ENCODE measurements around the gene COL13A1.

The COL13A1 gene

DNA sequence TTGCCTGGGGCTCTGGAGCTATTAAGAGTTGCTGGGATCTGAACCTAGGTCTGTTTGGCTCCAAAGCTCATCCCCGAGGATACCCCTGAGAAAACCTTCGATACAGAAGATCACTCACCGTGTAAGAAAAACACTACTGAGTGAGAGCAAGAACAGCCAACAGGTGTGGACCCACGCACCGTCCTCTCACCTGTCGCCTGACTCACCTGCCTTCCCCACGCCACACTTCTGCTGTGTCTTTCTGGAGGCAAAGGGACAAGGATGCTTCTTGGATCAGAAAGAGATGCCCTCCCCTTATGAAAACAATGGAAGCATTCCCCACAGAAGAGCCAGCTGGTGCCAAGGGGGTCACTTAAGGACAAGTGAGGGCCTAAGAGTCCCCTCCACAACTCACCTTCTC is 46.7 kb downstream of the COL13A1 start:
- DNase-seq = no peak

DNA sequence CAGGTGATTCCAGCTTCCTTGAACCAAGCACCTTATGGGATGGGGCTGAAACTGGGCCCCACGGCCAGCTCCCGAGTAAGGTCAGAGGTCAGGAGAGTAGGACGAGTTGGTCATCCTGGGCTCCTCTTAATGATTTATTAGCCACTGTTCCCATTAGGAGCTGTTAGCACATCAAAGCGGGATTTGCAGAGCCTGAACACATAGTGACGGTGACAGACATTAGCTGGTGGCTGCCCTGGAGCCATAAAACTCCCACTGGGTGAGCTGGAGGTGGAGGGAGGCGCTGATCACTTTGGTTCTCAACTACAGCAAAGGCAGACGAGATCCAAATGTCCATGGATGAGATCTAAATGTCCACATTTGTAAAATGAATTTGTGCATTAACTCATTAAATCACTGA is 48.1 kb downstream of the COL13A1 start:
- DNase-seq = no peak

DNA sequence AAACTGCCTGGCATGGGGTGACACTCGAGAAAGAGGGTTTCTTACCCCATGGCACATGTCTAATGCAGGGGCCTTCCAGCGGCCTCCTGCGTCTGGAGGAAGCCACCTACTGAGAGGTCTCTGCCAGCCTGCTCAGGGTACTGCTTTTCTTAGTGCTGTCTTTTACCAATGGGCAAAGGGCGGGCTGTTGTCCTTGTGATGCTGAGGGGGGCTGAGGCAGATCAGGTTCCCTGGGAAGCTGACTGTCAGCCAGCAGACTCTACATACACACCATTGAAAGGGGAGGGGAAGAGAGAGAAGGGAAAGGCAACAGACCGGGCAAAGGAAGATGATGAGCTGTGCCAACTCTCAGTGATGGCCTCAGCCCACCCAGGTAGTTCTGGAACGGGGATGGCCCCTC is 48.7 kb downstream of the COL13A1 start:
- DNase-seq = no peak

DNA sequence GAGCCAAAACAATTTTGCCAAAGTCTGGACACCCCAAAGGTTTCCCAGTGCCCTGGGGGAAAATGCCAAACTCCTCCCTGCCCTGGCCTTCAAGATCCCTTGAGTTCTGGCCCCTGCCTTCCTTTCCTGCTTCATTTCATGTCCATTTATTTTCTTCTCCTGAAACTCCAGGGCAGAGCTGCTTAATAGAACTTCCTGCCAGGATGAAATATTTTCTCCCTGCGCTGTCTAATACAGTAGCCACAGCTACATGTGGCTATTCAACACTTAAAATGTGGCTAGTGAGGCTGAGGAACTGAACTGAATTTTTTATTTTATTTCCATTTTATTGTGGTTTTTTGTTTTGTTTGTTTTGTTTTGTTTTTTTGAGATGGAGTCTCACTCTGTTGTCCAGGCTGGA is 49.6 kb downstream of the COL13A1 start:
- DNase-seq = no peak

DNA sequence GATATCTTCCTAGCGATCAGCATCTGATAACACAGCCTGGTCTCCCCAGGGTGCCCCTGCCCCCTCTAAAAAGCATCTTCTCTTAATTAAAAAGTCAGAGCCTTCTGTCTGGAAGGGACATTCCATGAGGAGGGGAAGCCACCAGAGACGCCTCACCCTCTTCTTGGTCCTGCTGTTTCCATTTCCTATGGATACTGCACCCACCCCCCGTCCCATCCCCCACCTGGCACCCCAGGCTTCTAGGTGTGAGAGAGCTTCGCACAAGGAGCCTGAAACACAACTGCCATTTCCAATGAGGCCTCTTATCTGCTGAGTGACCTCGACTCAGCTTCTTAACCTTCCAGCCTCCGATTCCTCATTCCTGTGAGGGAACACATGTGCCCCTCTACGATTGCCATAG is 51.4 kb downstream of the COL13A1 start:
- DNase-seq = no peak

DNA sequence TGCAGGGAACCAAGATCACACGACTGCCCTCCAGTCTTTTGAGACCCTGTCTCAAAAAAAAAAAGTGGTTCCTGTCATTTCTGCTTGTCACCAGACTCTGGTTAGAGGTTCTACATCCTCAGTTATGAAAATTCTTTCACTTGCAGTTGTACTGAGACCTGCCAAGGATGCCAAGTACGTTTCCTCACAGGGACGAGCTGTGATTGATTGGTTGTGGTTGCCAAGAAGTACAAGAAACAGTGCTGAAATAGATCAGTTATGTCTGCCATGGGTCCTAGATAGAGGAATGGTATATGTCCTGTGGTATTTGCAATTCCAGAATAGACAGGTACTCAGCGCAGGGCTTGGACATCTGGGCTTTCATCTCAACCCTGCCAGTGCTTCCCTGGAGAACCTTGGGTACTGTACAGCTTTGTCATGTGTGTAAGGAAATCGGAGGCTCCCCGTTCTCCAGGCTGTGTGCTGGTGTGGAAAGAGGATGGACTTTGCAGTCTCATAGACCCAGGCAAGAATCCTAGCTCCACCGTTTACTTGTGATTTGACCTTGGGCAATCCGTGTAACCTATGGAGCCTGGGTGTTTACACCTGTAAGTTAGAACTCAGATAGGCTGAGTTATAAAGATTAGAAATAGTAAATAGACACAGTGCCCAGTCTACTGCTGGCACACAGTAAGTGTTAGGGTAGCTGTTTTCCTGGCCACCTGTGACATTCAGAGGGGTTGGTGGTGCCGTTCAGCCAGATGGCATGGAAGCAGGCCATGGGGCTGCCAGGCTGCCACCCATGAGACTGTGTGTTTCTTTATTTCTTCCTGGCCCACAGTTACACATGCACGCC is 53.0 kb downstream of the COL13A1 start:
- DNase-seq = no peak

DNA sequence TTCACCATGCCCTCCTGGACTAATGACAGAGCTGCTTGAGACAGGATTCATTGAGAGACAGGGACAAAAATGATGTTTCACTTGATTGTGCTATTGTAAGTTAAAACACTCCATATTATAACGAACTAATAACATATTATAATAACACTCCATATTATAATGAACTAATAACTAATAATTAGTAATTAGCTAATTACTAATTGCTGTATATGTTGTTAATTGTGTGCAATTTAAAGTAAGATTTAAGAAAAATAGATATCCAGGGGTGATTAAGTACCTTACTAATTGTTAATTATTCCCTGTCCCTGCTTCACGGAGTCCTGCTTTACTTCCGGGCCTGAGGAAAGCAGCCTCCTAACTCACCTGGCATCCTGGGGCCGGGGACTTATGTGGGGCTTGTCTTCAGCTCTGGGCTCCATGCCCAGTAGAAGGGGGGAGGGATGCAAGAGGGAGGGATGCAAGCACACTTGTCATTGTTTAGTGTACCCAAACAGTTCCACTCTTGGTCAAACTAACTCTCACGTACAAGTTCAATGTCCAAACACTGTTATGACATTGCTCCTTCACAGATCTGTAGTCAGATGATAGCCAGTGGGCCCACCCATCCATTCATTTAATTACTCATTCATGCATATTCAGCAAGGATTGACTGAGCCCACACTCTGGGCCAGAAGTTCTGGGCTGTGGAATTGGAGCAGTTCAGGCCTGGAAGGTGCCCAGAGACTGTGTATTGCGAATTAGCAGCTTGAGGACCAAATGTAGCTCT is 53.8 kb downstream of the COL13A1 start:
- DNase-seq = no peak

DNA sequence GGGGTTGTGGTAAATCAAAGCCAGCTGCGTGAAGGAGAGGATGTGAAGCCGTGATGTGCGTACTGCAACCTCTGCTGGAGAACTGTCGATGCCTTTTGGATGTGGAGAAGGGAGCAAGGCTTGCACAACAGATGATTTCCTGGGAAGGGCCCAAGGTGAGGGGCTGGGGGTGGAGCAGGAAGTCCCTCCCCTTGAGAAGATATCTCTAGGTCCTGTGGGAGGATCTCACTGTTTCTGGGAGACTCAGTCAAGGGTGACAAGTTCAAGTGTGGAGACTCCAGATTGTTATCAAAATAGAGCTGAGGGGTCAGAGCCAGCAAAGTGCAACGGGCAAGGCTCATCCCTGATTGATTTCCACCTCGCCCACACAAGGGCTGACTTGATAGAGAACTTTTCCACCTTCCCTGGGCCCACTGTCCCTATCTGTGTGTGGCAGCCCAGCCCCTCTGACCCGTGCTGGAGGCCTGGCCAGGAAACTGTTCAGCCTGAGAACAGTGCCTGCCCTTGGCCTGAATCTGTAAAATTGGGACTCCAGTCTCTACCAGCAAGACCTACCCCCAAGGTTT is 55.0 kb downstream of the COL13A1 start:
- DNase-seq = no peak

DNA sequence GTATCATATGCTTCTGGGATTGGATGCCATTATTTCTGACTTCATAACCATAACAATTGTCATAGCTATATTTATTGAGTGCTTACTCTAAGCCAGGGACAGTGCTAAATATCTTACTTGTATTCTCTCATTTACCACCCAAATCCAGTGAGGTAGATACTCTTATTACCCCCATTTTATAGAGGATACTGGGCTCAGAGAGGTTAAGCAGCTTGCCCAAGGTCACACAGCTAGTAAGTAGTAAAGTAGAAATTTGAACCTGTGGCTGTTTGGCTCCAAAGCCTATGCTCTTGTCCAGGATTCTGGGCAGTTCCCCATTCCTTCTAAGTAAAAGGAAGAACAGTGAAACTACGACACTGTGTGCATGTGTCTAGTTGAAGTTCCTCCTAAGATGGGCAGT is 56.5 kb downstream of the COL13A1 start:
- no peak for DNase-seq

DNA sequence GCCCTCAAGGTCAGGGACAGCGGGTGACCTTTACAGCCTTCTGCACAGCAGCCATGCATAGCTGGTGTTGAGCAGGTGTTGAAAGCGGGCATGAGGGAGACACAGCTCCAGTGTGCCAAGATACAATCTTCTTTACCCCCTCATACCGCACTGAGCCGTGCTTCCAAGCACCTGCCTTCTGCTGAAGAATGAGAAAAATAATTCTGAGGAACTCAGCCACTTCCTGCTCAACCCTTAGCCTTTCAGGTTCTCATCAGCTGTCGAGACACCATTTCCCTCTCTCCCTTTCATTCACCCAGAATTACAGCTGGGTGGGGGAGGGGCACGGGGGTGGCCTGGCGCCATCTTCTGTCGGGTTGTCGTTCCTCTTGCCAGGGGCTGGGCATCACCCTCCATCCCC is 58.6 kb downstream of the COL13A1 start:
- no peak for DNase-seq

DNA sequence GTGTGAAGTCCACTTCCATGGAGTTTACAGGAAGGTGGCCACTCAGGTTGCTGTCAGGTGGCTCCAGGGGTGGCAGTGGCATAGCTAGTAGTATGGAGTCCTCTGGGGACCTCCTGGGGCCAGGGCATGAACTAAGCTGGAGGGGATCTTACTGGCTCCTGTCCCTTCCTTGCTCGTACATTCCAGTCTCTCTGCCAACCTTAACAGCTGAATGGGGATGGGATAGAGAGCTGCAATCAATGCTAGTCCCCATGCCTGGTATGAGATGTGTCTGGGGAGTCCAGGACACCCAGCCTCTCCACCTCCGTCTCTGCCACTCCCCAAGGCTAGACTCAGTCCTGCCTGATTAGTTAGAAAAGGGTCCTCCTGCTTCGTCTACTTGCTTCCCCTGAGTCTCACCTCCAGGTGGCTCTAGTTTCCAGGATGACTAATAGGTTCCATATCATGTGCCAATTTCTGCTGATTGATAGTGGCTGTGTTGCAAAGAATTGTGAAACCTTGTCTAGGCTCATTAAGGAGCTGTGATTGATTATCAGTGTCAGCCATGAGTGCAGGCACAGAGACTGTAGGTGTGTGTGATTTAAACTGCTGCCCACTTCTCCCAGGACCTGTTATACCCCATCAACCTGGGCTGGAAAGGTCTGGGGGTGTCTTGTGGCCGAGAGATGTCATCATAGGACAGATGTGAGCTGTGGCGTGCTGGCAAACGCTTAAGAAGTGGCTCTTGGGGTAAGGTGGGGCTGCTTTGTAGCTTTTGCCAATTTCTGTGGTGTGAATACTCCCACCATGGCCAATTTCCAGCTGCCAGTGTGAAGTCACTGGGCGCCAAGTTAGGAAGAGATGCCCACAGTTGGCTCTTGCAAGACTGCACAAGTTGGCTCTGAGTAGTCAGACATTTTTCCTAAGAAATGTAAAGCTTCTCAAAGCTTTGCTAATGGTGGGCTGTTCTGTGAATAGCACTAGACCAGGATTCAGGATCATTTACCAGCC is 59.8 kb downstream of the COL13A1 start:
- peak; percentile 17 to 34 for DNase-seq

DNA sequence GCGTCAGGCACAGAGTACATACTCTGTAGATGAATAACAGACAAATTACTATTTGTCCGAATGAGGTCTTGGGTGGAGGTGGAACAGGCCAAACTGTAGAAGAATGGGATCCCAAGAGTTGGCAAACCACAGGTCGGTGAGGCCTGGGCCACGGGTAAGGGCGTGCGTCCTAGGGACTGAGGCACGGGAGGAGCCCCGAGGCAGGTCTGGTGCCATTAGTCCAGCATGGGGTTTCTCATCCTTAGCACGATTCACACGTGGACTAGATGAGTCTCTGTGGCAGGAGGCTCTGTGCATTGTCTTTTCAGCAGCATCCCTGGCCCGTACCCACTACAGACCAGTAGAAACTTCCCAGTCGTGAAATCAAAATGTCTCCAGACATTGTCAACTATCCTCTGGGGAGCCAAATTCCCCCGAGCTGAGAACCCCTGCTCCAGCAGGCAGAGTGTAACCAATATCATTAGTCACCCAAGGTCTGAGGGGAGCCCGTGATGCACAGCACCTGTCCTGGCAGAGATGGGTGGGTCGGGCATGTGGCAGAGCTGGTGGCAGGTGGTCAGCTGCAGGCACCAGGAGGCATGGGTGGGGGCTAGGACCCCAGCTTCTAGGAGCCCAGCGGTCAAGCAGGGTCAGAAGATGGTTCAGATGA is 61.3 kb downstream of the COL13A1 start:
- DNase-seq = no peak

DNA sequence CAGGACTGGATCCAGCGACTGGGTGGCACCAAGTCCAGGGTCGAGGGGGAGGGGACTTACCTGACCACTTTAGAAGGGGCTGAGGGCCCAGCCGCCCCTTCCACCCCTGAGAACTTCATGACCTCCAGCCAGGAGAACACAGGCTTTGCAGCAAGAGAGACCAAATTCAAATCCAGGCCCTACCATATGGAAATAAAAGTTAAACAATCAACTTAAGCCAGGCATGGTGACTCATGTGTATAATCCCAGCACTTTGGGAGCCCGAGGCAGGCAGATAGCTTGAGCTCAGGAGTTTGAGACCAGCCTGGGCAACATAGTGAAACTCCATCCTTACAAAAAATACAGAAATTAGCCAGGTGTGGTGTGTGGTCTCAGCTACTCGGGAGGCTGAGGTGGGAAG is 61.9 kb downstream of the COL13A1 start:
- no peak for DNase-seq

DNA sequence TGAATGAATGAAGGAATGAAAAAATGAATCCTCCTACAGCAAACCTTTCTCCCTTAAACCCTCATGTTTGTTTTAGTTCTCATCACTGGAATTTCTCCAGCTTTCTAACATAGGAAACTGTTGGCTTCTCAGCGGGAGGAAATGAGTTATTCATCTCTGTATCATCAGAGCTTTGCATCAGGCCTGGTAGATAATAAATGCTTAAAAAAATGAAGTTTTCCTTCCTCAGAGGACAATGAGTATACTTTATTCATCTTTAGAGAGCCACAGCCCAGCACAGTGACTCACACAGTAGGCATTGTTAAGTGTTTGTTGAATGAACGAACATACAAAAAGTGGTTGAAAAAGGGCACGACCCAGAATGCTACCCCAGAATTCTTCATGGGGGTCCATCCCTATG is 62.6 kb downstream of the COL13A1 start:
- DNase-seq = no peak

DNA sequence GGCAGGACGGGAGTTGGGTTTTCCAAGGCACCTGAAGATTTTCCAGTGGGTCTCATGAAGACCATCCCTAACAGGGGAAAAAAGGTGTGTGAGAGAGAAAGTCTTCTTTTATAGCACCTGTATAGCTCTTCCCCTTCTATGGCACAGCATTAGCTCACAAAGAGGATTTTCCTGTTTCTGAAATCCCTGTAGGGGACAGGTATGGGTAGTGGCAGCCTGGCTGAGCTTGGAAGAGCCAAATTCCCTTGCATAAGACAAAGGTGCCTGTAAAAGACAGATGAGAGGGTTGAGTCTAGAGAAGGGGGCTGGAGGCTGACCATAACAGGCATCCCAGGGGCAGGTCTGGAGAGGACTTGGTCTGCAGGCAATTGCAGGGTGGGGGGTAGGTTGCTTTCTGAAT is 63.7 kb downstream of the COL13A1 start:
- no peak for DNase-seq

DNA sequence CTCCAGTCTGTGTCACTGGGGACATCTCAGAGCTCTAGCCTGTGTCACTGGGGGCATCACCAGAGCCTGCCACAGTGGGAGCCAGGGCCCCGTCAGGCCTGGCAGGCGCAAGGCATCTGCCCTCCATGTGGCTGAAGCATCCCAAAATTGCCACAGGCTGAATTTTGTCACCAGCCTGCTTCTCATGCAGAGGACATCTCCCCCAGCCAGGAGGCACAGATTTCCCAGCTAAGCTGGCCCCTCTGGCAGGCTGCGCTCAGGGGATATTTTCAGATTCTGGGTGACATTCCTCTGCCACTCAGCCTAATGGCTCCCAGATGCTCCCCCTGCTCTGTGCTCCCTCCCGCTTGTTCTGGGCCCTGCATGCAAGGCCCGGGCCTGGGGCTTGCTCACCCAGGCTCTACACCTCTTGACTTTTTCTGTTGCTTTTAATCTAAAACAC is 64.6 kb downstream of the COL13A1 start:
- no peak for DNase-seq

DNA sequence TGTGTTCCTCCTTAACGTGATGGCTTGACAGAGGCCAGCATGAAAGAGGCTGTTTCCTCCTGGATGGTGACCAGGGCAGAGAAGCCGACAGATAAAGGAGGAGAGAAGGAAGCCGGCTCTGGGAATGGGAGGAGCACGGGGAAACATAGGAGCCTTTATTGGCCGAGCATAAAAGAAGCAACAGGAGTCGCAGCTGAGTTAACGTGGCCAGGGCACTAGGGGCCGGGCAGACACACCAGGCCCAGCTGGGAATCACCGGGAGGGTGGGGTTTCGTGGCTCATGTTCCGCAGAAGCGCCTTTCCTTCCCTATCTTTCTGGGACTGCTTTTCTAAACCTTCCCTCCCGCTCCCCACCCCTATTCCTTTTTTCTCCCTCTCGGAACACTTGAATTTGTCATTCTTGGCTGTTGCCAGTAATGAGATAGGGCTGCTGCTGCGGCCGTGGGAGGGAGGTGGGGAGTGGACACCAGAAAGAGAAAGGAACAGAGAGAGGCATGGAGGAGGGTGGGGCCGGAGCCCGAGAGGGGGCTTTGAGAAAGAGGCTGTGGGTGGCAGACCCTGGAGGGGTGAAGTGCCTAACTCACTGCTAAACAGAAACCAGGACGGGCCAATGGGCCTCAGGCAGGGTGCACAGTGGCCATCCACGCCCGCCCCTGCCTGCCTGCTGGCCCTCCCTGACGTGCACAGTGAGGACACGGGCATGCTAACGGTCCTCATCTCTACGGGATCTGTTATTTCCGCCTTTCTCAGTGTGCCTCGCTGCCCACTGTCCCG is 65.2 kb downstream of the COL13A1 start:
- no peak for DNase-seq

DNA sequence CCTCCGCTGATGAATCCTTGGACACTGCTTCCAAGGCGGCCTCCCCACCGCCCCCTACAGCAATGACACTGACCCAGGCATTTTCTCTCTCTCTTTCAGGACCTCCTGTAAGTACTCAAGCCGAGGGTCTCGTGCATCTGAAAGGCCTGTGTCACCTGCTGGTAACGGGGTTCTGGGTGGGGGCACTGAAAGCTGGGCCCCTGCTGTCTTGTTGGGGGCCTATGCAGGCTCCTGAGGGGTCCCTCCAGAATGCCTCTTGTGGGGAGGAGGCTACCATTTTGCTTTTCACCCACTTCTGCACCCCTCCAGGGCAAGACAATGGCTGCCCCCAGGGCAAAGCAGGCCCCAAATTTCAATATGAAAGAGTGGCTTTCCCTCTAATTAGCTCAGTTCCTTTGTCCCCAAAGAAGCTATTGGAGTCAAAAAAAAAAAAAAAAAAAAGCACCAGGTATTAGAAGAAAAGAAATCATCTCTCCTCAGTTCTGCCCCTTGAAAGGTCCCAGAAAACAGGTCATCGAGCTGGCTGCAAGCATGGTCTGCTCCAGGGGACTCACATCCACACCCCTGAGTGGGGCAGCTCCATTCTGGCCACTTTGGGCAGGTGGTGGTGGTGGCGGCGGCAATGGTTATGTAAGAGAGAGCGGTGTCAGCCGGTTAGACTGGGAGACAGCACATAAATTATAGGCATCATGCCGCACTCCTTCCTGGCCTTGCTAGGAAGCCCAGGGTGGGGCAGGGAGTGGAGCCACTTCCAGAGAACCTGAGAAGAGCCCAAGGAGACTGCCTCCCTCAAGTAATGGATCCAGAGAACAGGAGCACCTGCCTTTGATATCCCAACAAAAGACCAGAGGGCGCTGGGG is 66.2 kb downstream of the COL13A1 start:
- DNase-seq = no peak

DNA sequence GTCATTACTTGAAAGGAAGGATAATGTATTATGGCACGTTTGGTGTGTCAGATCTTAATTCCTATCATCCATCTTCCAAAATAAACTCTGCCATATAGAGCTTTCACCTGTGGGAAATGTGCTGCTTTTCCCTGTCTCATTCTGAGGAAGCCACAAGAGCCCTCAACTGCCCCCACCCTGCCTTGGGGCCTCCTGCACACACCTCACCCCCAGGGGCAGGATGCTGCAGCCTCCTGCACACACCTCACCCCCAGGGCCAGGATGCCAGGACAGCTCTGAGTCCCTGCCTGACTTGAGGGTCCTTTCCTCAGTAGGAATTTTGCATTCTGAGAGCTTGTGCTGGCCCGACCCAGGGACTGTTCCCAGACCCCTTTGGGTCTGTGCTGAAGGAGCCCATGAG is 67.1 kb downstream of the COL13A1 start:
- no peak for DNase-seq

DNA sequence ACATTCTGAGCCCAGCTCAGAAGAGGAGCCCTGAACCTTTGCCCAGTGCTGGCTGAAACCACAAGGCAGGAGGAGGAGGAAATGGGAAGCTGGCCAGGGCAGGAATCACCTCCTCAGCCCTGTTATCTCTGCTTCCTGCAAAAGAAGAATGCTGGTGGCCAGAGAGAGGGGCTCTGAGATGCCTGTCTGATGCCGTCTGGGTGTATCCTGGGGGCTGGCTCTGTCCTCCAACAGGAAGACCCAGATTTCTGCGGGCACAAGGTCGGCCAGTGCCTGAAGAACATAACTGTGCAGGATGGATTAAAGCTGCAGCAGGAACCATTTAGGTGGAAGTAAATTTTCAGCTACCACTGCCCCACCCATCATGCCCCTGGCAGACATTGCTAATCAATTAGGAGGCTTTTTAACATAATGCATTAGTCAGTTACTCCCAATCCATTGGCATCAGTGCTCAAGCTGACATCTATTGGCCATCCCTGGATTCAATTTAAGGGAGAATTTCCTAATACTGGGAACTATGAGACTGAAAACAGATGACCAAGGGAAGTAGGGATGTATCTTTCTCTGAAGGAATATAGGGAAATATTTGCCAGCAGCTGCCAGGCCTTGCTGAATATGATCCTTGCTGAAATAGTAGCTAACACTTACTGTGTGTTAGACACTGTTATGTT is 67.7 kb downstream of the COL13A1 start:
- DNase-seq = no peak
